Esophagus (tissue), 2 donors: ENCODE measurements around the gene STEAP1. TPM values are rescaled to one million over a fixed set of nuclear protein-coding genes. Genes with fewer than 3 reads are reported as not detected.
"Not testable (repeated sequence)": the region's sequence is repeated elsewhere in the genome, so short reads cannot be mapped to it uniquely, and the experiment has no call there.

Experiments used
- H3K27ac ChIP-seq, 2 donors: one replicate each; pipeline ENCODE4 v1.5.1; 2013; ENCODE audit warnings: low read depth in 2 of 2, mild to moderate bottlenecking in 2 of 2, inconsistent platforms in 1 of 2, low read length in 1 of 2, moderate library complexity in 1 of 2
- H3K27me3 ChIP-seq, 2 donors: one replicate each; pipeline ENCODE4 v1.6.1; 2013; ENCODE audit warnings: low read length in 2 of 2, control low read depth in 1 of 2, mild to moderate bottlenecking in 1 of 2; ENCODE audit not compliant: insufficient read depth in 2 of 2, control insufficient read depth in 1 of 2
- H3K36me3 ChIP-seq, 2 donors: one replicate each; pipeline ENCODE4 v1.6.1; 2013; ENCODE audit warnings: low read length in 1 of 2; ENCODE audit not compliant: control insufficient read depth in 2 of 2, insufficient read depth in 2 of 2
- H3K4me1 ChIP-seq, 2 donors: one replicate each; pipeline ENCODE4 v1.6.1; 2013; ENCODE audit warnings: low read length in 1 of 2; ENCODE audit not compliant: control insufficient read depth in 2 of 2, insufficient read depth in 2 of 2
- H3K4me3 ChIP-seq, 2 donors: one replicate each; pipeline ENCODE4 v1.5.1; 2013; ENCODE audit warnings: low read length in 2 of 2, mild to moderate bottlenecking in 2 of 2, low read depth in 1 of 2, moderate library complexity in 1 of 2
- H3K9me3 ChIP-seq, 2 donors: one replicate each; pipeline ENCODE4 v1.6.1; 2013; ENCODE audit warnings: mild to moderate bottlenecking in 2 of 2, low read depth in 1 of 2, low read length in 1 of 2, moderate library complexity in 1 of 2; ENCODE audit not compliant: control insufficient read depth in 2 of 2, insufficient read depth in 1 of 2
- WGBS, 2 donors: extraction: QIAGEN DNeasy Blood & Tissue Kit; methylation state at CpG; one replicate each; pipeline ENCODE4 v1.1.7; 2013; 5-methylcytosine and 5-hydroxymethylcytosine counted together
- polyA plus RNA-seq, 2 donors: library from polyadenylated mRNA; stranded (reverse); fragments of 200-250 nt; gene quantifications; one replicate each; pipeline ENCODE4 v1.2.3, GENCODE V29; 2013
- donor health status: healthy with polysubstance abuse.
- donor health status: Bipolar disorder and iron deficiency.

The STEAP1 gene
- polyA plus RNA-seq, 2 donors = 5.2 to 6.0 TPM

DNA sequence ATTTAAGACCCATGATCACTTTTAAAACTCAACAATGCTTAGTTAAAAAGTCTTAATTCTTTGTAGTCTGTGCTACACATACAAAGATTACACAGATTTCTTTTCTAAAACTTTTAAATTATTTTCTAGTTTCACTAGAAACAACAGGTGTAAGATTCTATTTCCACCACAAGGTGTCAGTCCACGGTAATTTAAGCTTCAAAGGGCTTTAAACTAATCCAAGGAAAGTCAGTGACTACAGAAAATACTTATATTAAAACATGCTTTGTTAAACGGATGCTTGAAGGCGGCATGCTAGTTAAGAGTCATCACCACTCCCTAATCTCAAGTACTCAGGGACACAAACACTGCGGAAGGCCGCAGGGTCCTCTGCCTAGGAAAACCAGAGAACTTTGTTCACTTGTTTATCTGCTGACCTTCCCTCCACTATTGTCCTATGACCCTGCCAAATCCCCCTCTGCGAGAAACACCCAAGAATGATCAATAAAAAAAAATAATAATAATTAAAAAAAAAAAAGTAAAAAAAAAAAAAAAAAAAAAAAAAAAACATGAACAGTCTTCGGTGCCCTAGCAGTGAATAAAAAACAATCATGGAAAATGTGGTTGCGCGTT is 1.5 kb upstream of the STEAP1 start:
- H3K27ac ChIP-seq, H3K4me1 ChIP-seq, H3K4me3 ChIP-seq, H3K36me3 ChIP-seq, H3K9me3 ChIP-seq, H3K27me3 ChIP-seq: not testable (repeated sequence)
- WGBS, 2 donors = 23 to 35% methylated on average over 9 of the region's 9 CpGs

DNA sequence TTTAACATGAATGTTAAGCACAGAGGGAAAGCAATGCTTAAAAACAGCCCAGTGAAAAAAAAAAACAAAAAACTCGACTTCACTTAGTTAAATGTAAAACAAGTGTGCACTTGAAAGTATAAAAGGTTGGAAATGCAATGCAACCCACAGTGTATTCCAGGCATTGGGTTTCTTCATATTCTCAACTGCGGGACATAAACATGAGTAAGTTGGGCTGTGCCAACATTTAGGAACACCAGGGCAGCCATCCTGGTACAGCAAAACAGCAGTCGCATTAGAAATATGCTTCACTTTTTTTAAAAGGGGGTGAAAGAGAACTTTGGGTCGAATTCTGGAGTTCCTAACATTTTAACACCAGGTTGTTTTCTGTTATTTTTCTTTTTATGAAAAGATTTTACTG is 937 bp downstream of the STEAP1 start:
- H3K27ac ChIP-seq = no peak overlapping the region

DNA sequence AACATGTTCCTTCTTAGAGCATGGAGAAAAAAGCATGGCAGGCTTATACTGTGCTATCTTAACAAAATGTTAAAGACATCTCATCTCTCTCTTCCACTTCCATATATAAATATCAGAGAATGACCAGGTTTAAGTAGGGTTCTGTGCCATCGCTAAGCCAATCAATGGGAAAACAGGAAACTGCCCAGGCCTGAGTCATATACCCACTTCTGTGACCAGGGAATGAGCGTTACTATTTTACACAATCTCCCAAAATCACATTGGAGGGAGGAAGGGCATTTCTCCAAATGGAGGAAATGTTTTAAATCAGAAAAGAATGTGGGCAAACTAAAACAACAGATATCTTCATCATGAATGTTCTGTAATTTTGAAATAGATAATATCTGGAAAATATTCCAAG is 3.1 kb downstream of the STEAP1 start:
- not testable (repeated sequence) for H3K4me1 ChIP-seq, H3K9me3 ChIP-seq, H3K27me3 ChIP-seq, H3K4me3 ChIP-seq, H3K36me3 ChIP-seq
- 60 to 69% methylated on average over 2 of the region's 2 CpGs for WGBS, 2 donors
- peak overlapping the region in 1 of 2 donors; percentile 47 for H3K27ac ChIP-seq

More for the DNA sequence above, 937 bp downstream of the STEAP1 start:
- H3K27me3 ChIP-seq = no peaks in the 10 kb centered on the region
- H3K36me3 ChIP-seq = no peaks in the 10 kb centered on the region
- no peak overlapping the region for H3K4me3 ChIP-seq
- no peaks in the 10 kb centered on the region for H3K9me3 ChIP-seq
- WGBS, 2 donors = 72 to 76% methylated on average over 4 of the region's 4 CpGs
- peaks cover 0 to 2% of the 10 kb centered on the region in 2 donors for H3K4me1 ChIP-seq

DNA sequence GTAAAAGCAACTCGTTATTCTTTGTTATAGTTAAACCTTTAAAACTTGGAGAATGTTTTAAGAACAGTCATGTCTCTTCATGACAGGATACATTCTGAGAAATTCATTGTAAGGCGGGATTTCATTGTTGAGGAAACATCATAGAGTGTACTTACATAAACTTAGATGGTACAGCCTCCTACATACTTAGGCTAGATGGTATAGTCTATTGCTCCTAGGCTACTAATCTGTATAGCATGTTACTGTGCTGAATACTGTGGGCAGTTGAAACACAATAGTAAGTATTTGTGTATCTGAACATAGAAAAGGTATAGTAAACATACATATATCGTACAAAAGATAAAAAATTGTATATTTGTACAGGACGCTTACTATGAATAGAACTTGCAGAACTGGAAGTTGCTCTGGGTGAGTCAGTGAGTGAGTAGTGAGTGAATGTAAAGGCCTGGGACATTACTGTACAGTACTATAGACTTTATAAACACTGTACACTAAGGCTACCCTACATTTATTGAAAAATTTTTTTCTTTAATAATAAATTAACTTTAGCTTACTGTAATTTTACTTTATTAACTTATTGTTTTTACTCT is 3.6 kb downstream of the STEAP1 start:
- not testable (repeated sequence) for H3K27ac ChIP-seq, H3K27me3 ChIP-seq, H3K4me3 ChIP-seq, H3K4me1 ChIP-seq, H3K9me3 ChIP-seq, H3K36me3 ChIP-seq
- WGBS, 2 donors = 47 to 65% methylated on average over 3 of the region's 4 CpGs

DNA sequence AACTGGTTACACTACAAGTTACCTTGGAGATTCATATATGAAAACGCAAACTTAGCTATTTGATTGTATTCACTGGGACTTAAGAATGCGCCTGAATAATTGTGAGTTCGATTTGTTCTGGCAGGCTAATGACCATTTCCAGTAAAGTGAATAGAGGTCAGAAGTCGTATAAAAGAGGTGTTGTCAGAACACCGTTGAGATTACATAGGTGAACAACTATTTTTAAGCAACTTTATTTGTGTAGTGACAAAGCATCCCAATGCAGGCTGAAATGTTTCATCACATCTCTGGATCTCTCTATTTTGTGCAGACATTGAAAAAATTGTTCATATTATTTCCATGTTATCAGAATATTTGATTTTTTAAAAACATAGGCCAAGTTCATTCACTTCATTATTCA is 9.3 kb downstream of the STEAP1 start:
- no peak overlapping the region for H3K4me3 ChIP-seq
- WGBS, 2 donors = 86 to 89% methylated on average over 5 of the region's 5 CpGs
- no peaks in the 10 kb centered on the region for H3K27me3 ChIP-seq
- no peak overlapping the region for H3K27ac ChIP-seq
- no peaks in the 10 kb centered on the region for H3K4me1 ChIP-seq
- no peaks in the 10 kb centered on the region for H3K9me3 ChIP-seq
- no peaks in the 10 kb centered on the region for H3K36me3 ChIP-seq

DNA sequence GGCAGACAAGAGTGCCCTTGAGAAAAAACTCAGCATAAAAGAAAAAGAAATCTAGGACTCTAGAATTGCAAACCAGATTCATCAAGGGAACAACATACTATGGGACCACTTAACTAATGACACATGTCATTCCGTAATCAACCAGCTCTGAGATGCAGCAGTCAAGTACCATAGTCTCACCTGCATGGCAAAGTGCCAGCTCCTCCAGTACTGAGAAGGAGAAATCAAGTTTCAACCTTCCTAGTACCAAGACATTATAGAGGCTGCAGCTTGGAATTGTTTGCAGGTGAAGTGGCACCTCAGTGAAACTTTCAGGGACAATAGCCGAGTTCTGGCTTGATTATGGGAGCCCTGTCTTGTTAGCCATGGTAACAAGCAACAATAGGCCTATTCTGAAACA is 11.5 kb downstream of the STEAP1 start:
- WGBS, 2 donors = 72 to 86% methylated on average over 2 of the region's 2 CpGs
- no peak overlapping the region for H3K4me3 ChIP-seq
- no peaks in the 10 kb centered on the region for H3K4me1 ChIP-seq
- no peaks in the 10 kb centered on the region for H3K27me3 ChIP-seq
- H3K27ac ChIP-seq = no peak overlapping the region
- no peaks in the 10 kb centered on the region for H3K9me3 ChIP-seq
- no peaks in the 10 kb centered on the region for H3K36me3 ChIP-seq

DNA sequence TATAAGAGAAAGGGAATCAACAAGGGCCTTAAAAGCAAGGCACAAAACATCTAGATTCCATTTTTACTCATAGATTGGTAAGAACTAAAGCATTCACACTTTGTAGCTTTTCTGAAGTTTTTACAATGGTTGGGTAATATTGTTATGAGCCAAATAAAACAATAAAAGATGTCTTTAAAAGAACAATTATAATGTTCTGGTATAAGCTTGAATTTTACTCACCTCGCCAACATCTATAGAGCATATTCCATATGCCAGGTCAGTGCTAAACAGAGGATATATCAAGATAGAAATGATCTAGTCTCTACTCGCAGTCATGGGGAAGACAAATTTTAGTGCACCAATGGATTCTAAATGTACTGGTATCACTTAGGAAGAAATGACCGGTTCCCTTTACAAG is 11.9 kb downstream of the STEAP1 start:
- no peaks in the 10 kb centered on the region for H3K27me3 ChIP-seq
- H3K27ac ChIP-seq = no peak overlapping the region
- no peak overlapping the region for H3K4me3 ChIP-seq
- H3K36me3 ChIP-seq = no peaks in the 10 kb centered on the region
- 69 to 95% methylated on average over 3 of the region's 3 CpGs for WGBS, 2 donors
- H3K4me1 ChIP-seq = no peaks in the 10 kb centered on the region
- no peaks in the 10 kb centered on the region for H3K9me3 ChIP-seq

DNA sequence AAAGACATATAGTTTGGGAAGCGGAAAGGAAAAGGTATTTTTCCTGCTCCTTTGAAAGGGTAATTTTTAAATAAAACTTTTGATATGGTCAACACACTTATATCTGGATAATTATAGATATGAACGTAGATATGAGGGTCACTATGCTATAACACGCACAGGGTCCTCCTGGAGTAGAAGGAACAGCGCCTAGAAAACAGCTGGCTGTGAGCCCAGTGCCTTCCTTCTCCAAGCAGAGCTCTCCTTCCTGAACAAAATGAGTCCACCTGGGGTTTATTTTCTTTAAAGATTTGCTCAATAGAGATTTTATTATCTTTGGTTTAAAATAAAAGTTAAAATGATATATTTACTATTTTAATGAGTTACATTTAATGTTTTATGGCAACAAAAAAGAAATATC is 13.1 kb downstream of the STEAP1 start:
- no peaks in the 10 kb centered on the region for H3K27me3 ChIP-seq
- H3K36me3 ChIP-seq = no peaks in the 10 kb centered on the region
- no peak overlapping the region for H3K4me3 ChIP-seq
- no peak overlapping the region for H3K27ac ChIP-seq
- 81 to 82% methylated on average over 4 of the region's 4 CpGs for WGBS, 2 donors
- no peaks in the 10 kb centered on the region for H3K9me3 ChIP-seq
- H3K4me1 ChIP-seq = no peaks in the 10 kb centered on the region

DNA sequence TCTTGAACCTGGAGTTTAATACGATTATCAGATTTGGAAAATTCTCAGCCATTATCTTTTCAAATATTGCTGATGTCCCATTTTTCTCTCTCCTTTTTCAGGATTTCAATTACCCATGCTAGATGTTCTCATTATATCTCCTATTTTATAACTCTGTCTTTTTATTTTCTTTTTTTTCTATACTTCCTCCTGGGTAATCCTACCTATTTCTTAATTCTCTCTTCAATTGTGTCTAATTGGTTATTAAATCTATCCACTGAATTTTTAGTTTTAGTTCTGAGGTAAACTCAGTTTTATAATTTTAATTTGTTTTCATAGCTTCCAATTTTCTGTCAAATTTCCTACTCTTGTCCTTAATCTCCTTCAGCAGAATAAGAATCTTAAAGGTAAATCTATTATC is 15.6 kb downstream of the STEAP1 start:
- Histone ChIP-seq H3K4me3 (no peak overlapping the region), H3K9me3 (no peaks in the 10 kb centered on the region), H3K36me3 (no peaks in the 10 kb centered on the region), H3K4me1 (no peaks in the 10 kb centered on the region), H3K27ac (no peak overlapping the region), H3K27me3 (no peaks in the 10 kb centered on the region)
- 93 to 98% methylated on average over 1 of the region's 1 CpG for WGBS, 2 donors

DNA sequence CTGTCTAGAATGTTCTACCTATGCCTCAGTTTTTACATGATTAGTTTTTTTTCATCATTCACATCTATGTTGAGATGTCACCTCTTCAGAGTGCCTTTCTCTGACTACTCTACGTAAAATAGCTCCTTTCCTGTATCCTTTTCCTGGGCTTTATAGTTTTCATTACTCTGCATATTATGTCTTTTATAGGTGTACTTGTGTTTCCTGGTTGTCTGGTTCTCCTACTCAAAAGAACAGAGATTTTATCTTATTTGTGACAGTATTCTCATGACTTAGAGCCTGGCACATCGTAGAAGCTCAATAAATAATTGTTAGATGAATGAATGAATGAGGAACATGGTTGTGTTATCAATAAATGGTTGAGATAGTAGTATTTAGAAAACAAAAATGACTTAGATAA is 17.9 kb downstream of the STEAP1 start:
- Histone ChIP-seq H3K4me1 (peaks cover 0 to 2% of the 10 kb centered on the region in 2 donors), H3K9me3 (peaks cover 0 to 4% of the 10 kb centered on the region in 2 donors), H3K27ac (no peak overlapping the region), H3K27me3 (no peaks in the 10 kb centered on the region), H3K4me3 (no peak overlapping the region), H3K36me3 (no peaks in the 10 kb centered on the region)
- 78 to 83% methylated on average over 2 of the region's 2 CpGs for WGBS, 2 donors
